GM21619 (cell line): ENCODE data around the gene C2CD4B.

Experiments used
- ATAC-seq: cut with Tn5 transposase; IDR thresholded peaks from one replicate; pipeline ENCODE4 v1.9.1; 2021; ENCODE audit not compliant: unreplicated experiment

The C2CD4B gene

GRCh38 chr15:62119874-62120273 lies 45.2 kb downstream of the C2CD4B start:
- ATAC-seq = no peak

GRCh38 chr15:62119227-62119864 lies 45.7 kb downstream of the C2CD4B start:
- ATAC-seq = no peak

- no peak for ATAC-seq
These were observed 46.4 kb downstream of the C2CD4B start for GRCh38 chr15:62118520-62119226.

- no peak for ATAC-seq
These were observed 49.2 kb downstream of the C2CD4B start for GRCh38 chr15:62115847-62116246.
